ENCODE data around the gene SEMA4G.

SEMA4G gene, protein sequence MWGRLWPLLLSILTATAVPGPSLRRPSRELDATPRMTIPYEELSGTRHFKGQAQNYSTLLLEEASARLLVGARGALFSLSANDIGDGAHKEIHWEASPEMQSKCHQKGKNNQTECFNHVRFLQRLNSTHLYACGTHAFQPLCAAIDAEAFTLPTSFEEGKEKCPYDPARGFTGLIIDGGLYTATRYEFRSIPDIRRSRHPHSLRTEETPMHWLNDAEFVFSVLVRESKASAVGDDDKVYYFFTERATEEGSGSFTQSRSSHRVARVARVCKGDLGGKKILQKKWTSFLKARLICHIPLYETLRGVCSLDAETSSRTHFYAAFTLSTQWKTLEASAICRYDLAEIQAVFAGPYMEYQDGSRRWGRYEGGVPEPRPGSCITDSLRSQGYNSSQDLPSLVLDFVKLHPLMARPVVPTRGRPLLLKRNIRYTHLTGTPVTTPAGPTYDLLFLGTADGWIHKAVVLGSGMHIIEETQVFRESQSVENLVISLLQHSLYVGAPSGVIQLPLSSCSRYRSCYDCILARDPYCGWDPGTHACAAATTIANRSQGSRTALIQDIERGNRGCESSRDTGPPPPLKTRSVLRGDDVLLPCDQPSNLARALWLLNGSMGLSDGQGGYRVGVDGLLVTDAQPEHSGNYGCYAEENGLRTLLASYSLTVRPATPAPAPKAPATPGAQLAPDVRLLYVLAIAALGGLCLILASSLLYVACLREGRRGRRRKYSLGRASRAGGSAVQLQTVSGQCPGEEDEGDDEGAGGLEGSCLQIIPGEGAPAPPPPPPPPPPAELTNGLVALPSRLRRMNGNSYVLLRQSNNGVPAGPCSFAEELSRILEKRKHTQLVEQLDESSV

DNA sequence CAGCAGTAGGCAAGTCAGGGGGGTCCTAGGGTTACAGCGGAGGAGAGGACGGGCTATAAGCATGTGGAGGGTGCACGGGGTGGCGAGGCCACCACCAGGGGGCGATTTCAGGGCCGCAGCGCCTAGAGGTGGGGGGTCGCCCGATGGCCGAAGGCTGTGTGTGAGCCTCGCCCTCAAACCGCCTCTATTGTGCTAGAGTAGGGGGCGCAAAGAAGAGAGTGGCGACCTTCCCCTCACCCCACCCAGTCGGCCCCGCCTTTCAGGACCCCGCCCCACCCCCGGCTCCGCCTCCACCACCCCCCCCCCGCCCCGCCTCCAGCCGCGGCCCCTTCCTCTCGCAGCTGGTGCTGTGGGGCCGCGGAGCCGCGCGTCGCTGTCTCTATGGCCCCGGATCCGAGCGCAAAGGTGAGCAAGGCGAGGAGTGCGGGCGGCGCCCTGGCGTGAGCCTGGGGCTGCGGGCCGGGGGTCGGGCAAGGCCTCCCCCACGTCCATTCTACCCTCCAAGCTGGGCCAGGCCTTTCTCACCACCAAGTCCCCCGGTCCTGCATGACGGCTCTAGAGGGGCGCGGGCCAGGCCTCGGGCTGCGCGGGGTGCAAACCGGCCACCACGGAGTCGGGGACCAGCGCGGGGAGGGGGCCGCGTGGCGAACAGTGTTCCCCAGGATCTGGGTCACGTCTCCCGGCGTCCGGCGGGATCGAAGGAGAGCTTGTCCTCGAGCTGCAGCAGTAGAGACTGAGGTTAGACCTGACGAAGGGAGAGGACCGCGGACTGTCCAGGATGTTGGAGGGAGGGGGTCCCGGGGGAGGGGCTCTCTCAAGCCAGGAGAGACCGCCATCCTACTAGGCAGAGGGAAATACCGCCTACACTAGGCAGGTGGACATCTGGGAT is at the start of gene SEMA4G:
Gene SEMA4G (plus strand): TSS at position 318 of the 889 bp plus-strand sequence. CDS start 3,409 bp downstream, outside the sequence.
- DNase-seq (ENCODE audit: low spot score): peak; percentile 27

DNA sequence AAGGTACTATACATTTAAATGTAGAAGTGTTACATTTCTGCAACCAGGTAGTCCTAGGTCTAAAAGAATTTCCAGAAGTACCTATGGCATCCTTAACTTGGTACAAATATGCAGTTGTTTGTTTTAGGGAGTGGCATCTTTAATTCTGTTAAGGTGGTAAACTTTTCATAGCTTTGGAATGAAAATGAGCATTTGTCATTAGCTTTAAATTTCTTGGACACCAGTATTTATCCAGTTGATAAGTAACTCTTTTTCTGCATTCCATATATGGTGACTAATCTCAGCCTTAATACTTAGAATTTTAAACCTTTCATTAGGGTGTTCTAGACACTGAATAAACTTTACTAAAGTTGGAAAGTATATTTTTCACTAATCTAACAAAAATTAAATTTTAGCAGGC is 45.7 kb upstream of the SEMA4G start:
- DNase-seq (ENCODE audit: low spot score): no peak

DNA sequence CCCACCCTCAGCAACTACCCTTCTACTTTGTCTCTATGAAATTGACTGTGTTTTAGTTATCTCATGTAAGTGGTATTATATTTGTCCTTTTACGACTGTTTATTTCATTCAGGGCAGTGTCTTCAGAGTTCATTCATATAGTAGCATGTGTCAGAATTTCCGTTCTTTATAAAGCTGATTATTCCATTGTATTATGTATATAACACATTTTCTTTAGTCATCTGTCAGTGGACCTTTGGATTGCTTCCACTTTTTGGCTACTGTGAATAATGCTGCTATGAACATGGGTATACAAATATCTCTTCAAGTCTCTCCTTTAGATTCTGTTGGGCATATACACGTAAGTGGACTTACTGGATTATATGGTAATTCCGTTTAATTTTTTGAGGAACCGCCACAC is 42.0 kb upstream of the SEMA4G start:
- DNase-seq (ENCODE audit: low spot score): no peak

DNA sequence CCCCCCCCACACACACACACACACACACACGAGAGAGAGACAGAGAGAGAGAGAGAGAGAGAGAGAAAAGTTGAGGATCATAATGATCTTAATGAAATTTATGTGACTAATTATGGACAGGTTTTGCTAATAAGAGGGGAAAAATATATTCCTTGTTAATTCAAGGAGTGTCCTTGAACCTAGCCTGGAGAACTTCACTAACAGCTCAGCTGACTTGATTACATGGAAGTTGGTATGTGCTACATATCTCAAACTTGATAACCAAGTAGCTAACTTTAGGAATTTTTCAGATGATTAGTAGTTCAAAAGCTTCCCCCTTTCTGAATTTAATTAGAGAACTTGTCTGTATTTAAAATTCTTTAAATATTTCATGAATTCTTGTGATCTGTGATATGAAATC is 41.3 kb upstream of the SEMA4G start:
- no peak for DNase-seq (ENCODE audit: low spot score)

DNA sequence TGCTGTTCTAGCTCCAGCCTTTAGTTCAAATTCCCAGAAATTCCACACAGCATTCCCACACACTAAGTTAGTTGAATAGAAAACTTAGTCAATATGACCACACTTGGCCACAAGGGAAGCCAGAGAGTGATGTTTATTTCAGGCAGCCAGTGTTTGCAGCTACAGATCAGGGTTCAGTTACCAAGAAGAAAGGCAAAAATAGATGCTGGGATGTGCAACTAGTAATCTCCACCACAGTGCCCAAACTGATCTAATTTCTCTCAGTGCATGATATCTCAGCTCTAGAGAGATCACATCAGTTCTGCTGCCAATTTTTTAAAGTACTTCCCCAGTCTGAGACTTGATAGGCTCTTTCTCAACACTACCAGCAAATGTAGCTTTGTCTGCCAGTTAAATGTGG is 38.9 kb upstream of the SEMA4G start:
- DNase-seq (ENCODE audit: low spot score): no peak

DNA sequence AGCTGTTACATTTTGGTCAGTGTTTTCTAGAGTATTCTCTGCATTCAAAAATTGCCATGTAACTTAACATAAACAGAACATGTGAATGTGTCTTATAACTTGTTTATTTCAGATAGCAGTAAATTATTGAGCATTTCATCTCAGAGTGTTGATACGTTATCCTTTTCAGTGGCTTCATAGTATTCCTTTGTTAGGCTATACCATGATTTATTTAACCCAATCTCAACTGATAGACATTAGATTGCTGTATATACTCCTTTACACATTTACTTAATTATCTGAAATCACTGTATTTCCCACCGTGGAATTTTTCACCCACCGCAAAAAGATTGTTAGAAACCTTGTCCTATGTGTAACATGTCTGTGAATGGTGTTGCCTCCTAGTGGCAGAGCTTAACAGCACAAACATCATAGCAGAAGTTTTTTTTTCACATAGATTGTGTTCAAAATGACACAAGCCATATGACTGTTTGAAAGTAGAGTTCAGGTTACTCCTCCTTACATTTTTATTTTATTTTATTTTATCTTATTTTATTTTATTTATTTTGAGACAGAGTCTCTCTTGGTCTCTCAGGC is 35.1 kb upstream of the SEMA4G start:
- DNase-seq (ENCODE audit: low spot score): peak; percentile 2

DNA sequence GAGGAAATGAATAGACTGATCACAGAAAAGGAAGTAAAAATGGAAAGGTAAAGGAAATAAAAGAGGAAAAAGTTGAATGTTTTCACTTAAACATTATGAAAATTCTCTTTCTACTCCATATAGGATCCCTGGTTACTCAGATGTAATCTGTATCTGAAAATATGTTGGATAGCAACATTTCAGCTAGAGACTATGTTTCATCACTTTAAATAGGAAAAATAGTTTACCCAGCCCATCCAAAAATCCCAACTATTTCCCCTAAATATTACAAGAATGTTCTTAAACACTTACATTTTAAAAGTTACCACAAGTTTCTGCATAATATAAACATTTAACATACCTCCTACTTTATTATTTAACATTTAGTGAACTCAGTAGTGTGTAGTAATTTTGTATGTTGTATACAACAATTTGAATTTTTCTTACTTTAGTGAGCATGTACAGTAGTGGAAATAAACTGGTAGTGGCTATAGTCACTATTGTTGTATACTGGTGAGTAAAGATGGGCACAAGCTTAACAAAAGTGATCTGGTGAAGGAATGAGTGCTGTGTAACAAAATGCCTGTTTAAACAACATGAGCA is 29.4 kb upstream of the SEMA4G start:
- DNase-seq (ENCODE audit: low spot score): no peak

DNA sequence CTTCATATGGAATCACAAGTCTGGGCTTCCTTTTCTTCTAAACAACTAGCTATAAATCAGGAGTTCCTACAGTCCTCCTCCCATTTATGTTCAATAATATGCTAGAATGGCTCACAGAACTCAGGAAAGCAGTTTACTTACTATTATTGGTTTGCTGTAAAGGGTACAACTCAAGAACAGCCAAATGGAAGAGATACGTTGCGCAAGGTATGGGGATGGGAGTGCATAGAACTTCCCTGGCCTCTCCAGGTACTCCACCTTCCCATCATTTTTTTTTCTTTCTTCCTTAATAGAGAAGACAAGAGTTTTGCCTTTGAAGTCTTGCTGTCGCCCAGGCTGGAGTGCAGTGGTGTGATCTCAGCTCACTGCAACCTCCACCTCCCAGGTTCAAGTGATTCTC is 27.1 kb upstream of the SEMA4G start:
- no peak for DNase-seq (ENCODE audit: low spot score)

DNA sequence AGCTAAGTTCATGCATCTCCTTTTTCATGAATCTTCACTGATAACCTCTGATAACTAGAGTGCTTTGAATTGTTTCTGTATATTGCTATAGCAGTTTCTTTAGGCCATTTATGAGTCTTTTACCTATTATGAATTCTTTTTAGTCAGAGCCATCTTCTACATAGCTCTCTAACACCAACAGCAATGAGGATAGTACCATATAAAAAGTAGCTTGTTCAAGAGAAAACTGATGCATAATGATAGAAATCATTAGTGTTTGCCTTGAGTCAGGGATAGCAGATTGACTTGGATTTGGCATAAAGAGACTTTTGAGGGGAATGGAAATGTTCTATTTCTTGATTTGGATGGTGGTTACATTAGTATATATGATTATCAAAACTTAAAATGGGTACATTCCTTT is 25.8 kb upstream of the SEMA4G start:
- DNase-seq (ENCODE audit: low spot score): no peak

DNA sequence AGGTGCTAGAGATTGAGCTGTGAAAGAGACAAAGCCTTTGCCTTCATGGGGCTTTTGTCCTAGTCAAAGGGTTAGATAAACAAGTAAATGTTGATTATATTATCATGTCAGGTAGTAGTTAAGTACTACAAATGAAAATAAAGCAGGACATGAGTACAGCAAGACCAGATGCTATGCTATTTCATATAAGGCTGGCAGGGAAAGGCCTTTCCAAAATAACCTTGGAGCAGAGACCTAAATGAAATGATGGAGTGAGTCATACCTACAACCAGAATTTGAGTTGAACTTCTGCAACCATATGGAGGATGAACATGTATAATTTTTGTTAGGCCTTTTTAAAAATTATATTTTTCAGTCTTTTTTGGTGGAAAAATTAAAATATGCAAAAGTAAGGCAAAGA is 23.6 kb upstream of the SEMA4G start:
- DNase-seq (ENCODE audit: low spot score): no peak

DNA sequence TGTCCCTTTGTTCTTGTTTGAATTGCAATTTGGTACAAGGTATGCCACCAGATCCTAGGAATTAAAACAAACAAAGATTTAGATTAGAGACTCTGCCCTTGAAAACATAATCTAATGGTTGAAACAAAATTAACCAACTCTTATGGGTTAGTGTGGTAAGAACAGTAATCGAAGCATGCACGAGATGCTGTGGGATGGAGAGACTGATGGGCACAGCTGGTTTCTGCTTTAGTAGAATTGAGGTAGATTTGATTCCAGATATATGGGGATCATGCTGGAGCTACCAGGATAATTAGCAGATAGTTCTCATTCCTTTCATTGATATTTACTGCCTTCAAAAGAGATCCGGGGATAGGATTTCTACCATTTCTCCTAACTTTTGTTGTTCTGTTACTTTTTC is 20.4 kb upstream of the SEMA4G start:
- no peak for DNase-seq (ENCODE audit: low spot score)

DNA sequence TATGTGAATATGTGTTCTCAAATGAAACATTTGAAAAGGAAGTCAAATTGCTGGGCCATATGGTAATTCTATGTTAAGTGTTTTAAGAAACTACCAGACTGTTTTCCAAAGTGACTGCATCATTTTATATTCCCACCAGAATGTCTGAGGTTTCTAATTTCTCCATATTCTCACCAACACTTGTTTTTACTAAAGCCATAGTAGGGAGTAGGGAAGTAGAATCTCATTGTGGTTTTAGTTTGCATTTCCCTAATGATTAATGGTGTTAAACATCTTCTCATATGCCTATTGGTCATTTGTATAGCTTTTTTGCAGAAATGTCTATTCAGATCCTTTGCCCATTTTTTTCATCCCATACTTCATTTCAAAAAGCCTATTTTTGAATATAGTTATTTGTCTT is 9.1 kb upstream of the SEMA4G start:
- no peak for DNase-seq (ENCODE audit: low spot score)

DNA sequence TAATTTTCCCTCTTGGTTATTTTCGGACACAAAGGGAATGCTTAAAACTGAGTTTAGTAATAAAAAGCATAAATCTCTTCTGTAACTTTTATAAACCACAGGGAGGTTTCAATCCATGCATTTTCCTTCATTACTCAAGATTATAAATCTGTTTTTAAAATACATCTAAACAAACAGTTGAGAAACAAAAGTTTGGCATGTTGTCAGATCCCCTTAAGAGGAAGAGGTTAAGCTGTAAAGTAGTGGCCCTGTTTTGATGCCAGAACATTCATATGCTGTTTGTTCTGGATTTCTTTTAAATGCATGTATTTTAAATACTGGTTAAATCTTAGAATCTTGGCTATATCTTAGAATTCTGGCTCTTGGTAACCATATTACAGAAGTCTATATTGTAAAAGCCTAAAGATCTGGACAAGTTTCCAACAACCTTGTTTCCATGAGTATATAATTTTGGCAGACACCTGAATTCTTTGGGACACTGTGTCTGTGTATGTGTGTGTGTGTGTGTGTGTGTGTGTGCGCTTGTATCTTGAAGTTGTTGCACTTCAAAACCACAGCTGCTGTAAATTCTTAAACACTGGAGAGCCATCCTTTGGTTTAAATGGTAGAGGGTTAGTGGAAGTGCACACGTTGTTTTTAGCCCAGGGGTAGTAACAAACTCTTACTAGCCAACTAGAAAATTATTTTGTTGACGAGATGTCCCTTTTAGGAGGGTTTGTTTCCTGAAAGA is 6.8 kb upstream of the SEMA4G start:
- DNase-seq (ENCODE audit: low spot score): no peak

DNA sequence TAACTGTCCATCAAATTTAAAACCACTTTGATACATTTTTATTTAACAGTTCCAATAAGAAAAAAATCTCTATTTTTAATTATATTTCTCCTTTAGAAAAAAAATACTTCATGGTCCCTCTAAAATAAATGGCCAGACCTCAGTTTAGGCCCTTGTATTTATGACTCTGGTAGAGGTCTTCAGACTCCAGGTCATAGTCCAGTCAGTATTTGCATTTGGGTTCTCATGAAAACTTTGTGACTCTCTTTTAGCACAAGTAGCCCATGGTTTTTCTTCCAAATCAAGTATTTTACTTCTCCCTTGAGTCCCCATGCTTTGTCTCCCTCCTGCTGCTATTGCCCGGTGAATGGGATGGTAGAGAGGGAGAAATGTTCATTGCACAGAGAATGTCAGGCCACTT is 5.5 kb upstream of the SEMA4G start:
- DNase-seq (ENCODE audit: low spot score): no peak

DNA sequence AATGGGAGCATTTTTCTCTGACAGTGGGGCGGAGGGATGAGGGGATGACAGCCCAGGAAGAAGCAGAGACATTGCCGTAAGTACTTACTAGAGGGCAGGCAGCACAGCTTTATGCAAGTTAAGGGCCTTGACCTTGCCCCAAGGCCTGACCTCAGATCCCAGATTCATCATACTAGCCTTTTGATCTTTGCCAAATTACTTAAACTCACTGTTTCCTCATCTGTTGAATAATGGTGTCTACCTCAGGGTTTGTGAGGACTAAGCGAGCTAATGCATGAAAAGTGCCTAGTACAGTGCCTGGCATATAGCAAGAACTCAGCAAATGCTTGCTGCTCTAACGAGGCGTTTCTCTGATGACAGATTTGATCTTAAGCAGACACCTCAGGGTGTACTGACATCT is 3.5 kb upstream of the SEMA4G start:
- DNase-seq (ENCODE audit: low spot score): no peak

DNA sequence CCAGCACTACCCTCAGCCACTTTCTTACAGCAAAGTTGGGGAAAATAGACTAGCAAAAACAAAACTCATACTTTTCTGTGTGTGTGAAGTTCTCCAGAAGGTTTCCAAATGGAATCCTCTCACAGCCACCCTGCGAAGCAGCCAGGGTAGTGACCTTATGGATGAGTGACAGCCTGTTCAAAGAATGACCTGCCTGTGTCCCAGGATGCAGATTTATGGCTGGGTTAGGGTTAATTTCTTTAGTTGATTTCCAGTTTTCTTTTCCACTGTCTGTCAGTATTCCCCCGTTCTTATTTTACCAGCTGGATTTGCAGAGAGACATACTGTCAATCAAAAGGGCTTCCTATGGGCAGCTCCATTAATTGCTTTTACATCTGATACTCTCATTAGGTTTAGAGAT is 2.4 kb upstream of the SEMA4G start:
- DNase-seq (ENCODE audit: low spot score): no peak

DNA sequence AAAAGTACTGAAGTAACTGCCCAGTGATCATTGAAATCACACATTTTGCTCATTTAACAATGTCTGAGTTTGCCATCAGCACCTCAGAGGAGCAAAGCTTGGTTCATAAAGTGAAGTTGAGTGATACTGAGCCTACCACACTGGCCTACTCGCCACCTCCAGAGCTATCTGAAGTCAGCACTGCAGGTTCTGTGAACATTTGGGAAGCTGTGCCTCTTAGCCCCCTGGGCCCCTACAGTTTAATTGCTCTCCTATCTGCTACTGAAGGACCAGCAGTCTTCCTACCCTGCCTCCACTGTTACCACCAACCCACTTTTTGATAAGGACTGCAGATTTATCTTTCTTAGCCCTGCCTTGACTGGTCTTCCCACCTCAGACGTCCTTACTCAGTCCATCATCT is 2.0 kb upstream of the SEMA4G start:
- DNase-seq (ENCODE audit: low spot score): no peak

DNA sequence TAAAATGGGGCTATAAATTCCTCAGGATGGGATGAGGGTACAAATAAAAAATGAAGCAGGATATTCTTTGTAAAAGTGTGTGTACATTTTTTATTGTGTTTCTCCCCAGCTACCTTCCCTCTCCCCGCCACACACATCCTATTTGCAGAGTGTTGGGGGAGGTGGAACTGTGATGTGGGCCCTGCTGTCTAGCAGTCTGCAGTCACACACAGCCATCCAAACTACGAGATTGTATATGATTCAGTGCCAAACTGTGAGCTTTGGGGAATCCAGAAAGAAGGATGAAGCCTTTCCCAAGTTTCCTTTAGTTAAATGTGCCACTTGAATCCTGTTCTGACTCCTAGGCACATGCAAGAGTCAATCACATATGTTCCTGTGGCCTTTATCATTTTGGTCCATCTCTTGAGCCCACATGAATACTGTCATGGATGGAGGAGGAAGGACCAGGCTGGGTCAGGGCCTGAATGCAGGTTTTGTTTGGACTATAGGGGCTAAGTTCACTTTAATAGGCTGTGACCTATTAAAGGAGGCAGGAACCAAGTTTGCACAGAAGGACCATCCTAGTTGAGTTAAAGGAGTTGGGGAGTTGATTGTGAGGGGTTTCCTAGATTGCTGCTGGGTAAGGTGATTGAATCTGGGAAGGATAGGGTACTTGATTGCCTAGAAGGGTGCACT is 1.1 kb upstream of the SEMA4G start:
- no peak for DNase-seq (ENCODE audit: low spot score)

DNA sequence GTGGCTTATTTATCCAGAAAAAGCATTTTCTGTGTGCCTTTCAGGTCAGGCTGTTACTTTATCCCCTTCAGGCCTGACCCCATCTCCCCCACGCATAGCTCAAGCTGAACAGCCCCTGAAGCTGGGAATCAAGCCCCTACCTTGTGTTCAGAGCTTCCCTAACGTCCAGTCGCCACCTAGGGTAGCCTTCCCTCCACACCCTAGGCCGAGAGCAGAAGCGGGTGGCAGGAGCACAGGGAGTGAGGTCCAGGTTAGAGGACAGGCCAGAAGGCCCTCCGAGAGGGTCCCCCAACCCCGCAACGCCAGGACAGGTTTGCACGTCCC is 479 bp upstream of the SEMA4G start:
- no peak for DNase-seq (ENCODE audit: low spot score)

DNA sequence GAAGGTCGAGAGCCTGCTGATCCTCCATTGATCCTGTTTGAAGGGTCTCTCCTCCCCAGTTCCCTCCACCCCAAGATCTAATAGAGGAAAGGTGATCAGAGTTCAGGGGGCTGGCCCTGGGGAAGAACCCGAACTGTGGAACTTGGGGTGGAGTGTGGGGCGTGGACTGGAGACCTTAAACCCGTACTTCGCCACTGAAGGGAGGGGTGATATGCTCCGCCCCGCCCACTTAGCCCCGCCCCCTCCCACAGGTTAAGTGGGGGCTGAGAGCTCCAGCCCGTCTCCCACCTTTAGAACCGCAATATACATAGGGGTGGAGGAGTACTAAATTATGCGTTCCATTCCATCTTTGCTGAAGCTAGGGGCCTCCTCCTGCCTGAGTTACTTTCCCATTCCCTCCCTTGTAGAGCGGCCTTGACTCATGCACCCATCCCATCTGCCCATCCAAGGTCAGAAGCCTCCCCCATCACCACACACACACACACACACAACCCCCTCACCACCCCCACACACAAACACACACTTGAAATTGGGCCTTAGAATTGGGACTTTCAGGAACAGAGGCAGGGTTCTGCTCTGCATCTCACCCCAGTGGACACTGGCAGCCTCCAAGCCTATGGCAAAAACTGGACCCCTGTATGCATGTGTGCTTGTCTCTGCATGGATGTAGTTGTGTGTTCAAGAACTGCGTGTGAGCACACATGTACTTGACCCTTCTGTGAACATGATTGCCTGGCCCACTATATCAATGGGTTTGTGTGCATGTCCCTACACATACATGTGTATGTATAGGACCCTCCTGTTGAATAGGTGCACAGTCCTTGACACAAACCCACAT is 991 bp downstream of the SEMA4G start:
- DNase-seq (ENCODE audit: low spot score): peak; percentile 27

Data from CD4-positive, alpha-beta T cell treated with Interleukin-15 for 4 hours (primary cell).